Loucy (cell line): ENCODE results near the gene NRP1.

Experiments
- CTCF ChIP-seq: fragments of 200-600 bp; sonication (generic); conservative IDR thresholded peaks from 2 replicates; pipeline ENCODE4 v1.5.1; 2014; ENCODE audit warnings: mild to moderate bottlenecking, antibody characterized with exemption, low read length
- EZH2phosphoT487 ChIP-seq: fragments of 200-600 bp; IDR thresholded peaks from 2 replicates; pipeline ENCODE4 v1.6.1; 2018; ENCODE audit warnings: antibody characterized with exemption, mild to moderate bottlenecking, moderate library complexity, borderline replicate concordance

- TF ChIP-seq CTCF, result no peak
- TF ChIP-seq EZH2phosphoT487, result no peak
Observed at GRCh38 chr10:33262871-33263270, 71.6 kb downstream of the NRP1 start.
